Activated CD8-positive, alpha-beta memory T cell treated with anti-CD3 and anti-CD28 coated beads for 24 hours (primary cell): ENCODE results near the gene FLACC1.

Experiments used
- DNase-seq: peaks from one replicate; pipeline ENCODE4 v3.0.0-alpha.2; 2020

FLACC1 gene

GRCh38 chr2:201275069-201275468, 82.1 kb downstream of the FLACC1 start:
- DNase-seq, result no peak

GRCh38 chr2:201273330-201273983, 83.7 kb downstream of the FLACC1 start:
- no peak for DNase-seq

DNA sequence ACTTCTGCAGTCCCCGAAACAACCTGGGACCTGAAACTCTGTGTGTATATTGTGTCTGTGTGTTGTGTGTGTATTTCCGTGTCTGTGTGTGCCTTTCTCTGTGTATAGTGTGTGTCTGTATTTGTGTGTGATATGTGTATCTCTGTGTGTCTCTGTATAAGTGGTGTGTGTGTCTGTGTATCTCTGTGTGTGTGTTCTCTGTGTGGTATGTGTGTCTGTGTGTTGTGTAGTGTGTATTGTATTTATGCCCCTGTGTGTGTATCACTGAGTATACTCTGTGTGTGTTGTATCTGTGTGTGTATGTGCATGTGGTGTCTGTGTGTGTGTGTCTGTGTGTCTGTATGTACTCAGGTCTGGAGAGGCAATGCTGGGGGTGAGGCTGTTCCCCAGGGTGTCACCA, 85.2 kb downstream of the FLACC1 start:
- no peak for DNase-seq

GRCh38 chr2:201270293-201271001, 86.7 kb downstream of the FLACC1 start:
- no peak for DNase-seq

DNA sequence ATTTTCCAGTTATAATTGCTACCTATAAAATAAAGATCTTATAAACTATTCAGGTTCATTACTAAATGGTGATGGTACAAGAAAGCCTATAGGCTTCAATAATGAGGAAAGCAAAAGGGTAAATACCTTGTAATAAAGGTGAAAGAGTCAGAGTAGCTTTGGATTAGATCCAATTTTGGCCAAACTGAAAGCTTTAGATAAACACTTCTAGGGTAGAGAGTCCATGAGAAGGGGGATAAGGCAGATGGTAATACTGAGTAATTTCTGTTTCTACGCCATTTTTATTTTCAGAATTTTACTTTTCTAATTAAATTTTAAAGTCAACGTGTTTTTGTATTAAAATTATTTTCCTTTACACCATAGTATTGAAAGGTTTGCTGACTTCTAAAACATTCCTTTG, 87.4 kb downstream of the FLACC1 start:
- no peak for DNase-seq

- no peak for DNase-seq
These were observed 89.7 kb downstream of the FLACC1 start for GRCh38 chr2:201267278-201268030.

GRCh38 chr2:201266629-201267028, 90.5 kb downstream of the FLACC1 start:
- DNase-seq, result no peak

GRCh38 chr2:201264472-201265173, 92.5 kb downstream of the FLACC1 start:
- DNase-seq, result no peak

DNA sequence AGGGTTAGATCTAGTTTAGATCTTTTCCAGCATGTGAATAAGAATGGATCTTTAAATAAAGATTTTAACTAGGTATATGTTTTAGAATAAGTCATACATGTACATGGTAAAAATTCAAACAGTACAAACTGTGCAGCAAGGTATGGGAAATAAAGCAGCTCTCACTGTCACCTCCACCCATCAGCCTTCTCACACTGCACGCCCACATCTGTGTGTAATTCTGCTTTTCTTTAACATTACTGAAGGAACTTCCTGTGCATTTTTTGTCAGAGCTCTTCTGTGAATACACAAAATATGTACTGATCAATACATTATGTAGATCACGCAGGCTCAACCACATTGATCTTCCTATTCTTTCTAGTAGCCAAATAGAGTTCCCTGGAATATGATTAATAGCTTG, 93.4 kb downstream of the FLACC1 start:
- no peak for DNase-seq

DNA sequence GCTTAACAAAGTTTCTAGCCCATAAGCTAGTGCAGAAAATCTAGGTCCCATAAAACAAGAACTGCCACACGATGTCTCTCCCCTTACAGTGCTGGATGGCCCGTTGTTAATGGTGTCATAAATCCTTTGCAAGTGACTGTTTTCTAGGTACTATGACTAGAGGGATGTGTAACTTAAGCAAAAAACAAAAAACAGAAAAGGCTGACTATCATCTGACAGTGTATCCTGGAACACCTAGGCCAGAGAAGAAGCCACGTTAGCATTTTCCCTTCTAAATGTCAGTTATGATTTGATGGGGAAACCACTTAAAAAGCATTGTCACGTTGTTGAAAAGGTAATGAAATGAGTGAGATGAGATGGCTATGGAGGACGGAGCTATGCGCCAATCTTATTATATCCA, 94.4 kb downstream of the FLACC1 start:
- no peak for DNase-seq

DNA sequence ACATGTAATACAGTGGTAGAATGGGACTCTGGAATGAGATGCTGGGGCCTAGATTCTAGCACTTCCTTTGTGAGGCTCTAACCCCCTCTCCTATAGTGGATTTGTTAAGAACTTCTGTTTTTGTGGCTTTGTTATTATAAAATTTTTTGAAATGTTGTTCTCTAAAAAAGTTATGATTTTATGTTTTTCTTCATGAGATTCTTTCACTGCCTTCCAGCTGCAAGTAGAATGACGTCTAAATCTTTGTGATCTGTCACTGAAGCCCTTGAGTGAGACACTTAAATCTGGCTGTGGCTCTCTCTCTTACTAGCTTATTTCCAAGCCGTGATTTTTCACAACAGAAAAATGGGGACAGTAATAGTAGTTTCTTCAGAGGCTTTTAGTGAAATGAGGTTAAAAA, 95.2 kb downstream of the FLACC1 start:
- DNase-seq, result no peak

DNA sequence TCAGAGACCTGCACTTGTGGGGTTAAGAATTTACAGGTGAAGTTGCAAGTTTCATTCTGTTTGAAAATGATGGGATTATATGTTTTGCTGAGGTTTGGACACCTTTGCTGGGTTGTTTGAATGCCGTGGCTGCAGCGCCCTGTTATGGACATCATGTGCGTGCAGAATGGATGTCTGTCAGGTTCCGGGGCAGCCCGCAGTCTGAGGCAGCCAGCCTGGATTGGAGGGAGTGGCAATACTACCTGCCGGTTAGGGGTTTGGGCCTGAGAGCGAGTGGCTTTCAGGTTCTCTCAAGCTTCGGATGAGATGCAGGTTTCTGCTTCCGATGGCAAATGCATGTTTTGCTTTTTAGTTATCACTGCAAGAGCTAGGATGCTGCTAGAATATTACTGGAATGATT, 95.7 kb downstream of the FLACC1 start:
- DNase-seq, result peak; percentile 74

GRCh38 chr2:201260302-201260800, 96.8 kb downstream of the FLACC1 start, which contains the start of gene CASP8:
Gene CASP8 (plus strand): TSS chr2:201260536. CDS start chr2:201266487, 5,951 bp downstream.
- peak; percentile 83 for DNase-seq

DNA sequence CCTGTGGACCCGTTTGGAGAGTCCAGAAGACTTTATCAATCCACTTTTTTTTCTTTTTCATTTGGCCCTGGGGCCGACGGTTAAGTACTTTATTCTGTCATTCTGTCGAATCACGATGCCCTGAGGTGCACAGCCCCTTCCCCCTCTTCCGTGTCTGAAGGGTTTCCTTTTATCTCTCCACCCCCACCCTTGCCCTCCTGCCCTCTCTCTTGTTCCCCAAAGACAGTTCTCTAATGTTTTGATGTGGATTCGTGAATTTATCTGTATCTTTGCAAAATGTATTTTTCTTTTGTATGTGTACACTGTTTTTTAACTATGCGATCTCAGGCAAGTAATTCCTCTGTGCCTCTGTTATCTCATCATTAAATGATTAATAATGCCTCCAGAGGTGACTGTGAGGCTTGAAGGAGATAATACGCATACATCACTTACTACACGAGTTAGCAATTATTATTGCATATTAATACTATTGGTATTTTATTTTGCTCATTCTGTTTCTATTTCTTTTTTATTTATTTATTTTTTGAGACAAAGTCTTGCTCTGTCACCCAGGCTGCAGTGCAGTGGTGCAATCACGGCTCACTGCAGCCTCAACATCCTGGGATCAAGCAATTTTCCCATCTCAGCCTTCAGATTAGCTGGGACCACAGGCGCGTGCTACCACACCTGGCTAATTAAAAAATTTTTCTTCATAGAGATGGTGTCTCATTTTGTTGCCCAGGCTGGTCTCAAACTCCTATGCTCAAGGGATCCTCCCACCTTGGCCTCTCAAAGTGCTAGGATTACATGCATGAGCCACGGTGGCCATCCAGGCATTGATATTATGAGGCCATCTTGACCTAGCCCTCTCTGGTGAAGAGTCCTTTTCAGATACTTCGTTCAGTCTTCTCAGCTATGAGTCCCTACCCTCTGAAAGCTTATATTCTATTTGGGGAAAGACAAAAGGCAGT, 98.2 kb downstream of the FLACC1 start:
- DNase-seq, result no peak

DNA sequence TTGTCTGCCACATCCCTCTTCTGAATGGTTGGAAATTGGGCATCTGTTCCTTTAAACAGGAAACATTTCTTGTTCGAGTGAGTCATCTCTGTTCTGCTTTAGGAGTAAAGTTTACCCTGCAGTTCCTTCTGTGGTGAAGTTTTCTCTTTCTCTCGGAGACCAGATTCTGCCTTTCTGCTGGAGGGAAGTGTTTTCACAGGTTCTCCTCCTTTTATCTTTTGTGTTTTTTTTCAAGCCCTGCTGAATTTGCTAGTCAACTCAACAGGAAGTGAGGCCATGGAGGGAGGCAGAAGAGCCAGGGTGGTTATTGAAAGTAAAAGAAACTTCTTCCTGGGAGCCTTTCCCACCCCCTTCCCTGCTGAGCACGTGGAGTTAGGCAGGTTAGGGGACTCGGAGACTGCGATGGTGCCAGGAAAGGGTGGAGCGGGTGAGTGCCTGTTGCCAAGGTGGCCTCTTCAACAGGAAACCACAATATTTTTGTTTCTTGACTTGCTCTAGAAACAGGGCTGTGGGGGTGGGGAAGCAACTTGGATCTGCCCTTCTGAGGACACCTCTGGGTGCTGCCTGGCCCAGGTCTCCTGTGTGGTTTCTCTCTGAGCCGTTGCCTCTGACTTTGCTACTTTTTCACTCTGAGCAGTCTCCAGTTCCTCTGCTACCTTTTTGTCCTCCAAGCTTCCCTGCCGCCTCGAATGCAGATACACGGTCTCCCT, 99.0 kb downstream of the FLACC1 start:
- peak; percentile 90 for DNase-seq

GRCh38 chr2:201257381-201257955, 99.7 kb downstream of the FLACC1 start:
- peak; percentile 70 for DNase-seq

GRCh38 chr2:201256082-201256481, 101.1 kb downstream of the FLACC1 start:
- DNase-seq, result no peak

- DNase-seq, result no peak
These were observed 101.6 kb downstream of the FLACC1 start for GRCh38 chr2:201255408-201256033.

GRCh38 chr2:201254081-201254730, 102.9 kb downstream of the FLACC1 start:
- no peak for DNase-seq

GRCh38 chr2:201250741-201251140, 106.4 kb downstream of the FLACC1 start:
- DNase-seq, result no peak
